GM23338 (cell line): ENCODE results near the gene AARS2.

Experiments
- CTCF ChIP-seq, 2 experiments: fragments of 200-600 bp in 1 of 2; sonication (generic) in 1 of 2; conservative IDR thresholded peaks; 2 replicates each; pipeline versions ENCODE4 v1.5.1 to v1.6.1; 2016 to 2017; ENCODE audit warnings: antibody characterized with exemption in 2 of 2, low read depth in 2 of 2, mild to moderate bottlenecking in 2 of 2, moderate library complexity in 1 of 2
- EZH2 ChIP-seq: fragments of 200-600 bp; sonication (generic); IDR thresholded peaks from one replicate; pipeline ENCODE4 v1.8.0; 2017; ENCODE audit warnings: antibody characterized with exemption, mild to moderate bottlenecking, low read depth; ENCODE audit not compliant: unreplicated experiment
- POLR2AphosphoS5 ChIP-seq: IDR thresholded peaks from 2 replicates; pipeline ENCODE4 v1.6.1; 2016; ENCODE audit warnings: antibody characterized with exemption, low read depth

- TF ChIP-seq CTCF (conservative IDR thresholded peaks at IDR 0.05; ENCODE audit: low read depth in 2 of 2) = no peak
- no peak for TF ChIP-seq EZH2
- no peak for TF ChIP-seq POLR2AphosphoS5
Measured at GRCh38 chr6:44309631-44310030, 3.5 kb downstream of the AARS2 start.
